SK-N-MC (cell line): ENCODE data around the gene CMTM8.

Source experiments
- EZH2 ChIP-seq: fragments of 200-600 bp; sonication (generic); IDR thresholded peaks from one replicate; pipeline ENCODE4 v1.6.1; 2017; ENCODE audit warnings: antibody characterized with exemption
- POLR2AphosphoS5 ChIP-seq: IDR thresholded peaks from 2 replicates; pipeline ENCODE4 v1.6.1; 2012; ENCODE audit warnings: mild to moderate bottlenecking, low read depth, low read length, borderline replicate concordance

GRCh38 chr3:32321095-32321790, 82.8 kb downstream of the CMTM8 start:
- TF ChIP-seq EZH2 (no peak), POLR2AphosphoS5 (no peak)
